ENCODE data around the gene SEC63.

- no peak for TF ChIP-seq CTCF (IDR thresholded peaks at IDR 0.05)
- TF ChIP-seq POLR2A (IDR thresholded peaks at IDR 0.05), result no peak
These were observed 43.8 kb upstream of the SEC63 start for GRCh38 chr6:108001696-108002231.
